Endothelial cell of umbilical vein (primary cell): ENCODE measurements around the gene ARHGEF12. TPM values are rescaled to one million over a fixed set of nuclear protein-coding genes. Genes with fewer than 3 reads are reported as not detected.

ENCODE experiments used
- BruUV-seq: library from RNA; stranded (reverse); fragments of 400-500 nt; replicated peaks from 2 replicates; lab custom pipeline; 2021; lab: Mats Ljungman, UMichigan
- CTCF ChIA-PET: fragments of 300-600, 350-600 bp; sonication (Branson Sonifier 250); formaldehyde crosslinking; loops from one replicate; lab custom pipeline; 2021; ENCODE audit warnings: antibody characterized with exemption, inconsistent platforms; lab: Charles Lee
- POLR2A ChIA-PET: fragments of 300-600, 350-600 bp; sonication (Branson Sonifier 250); formaldehyde crosslinking; loops from one replicate; lab custom pipeline; 2021; ENCODE audit warnings: antibody characterized with exemption, inconsistent platforms; lab: Charles Lee
- DNase-seq: peaks from one replicate; pipeline ENCODE4 v3.0.0-alpha.2; 2011; ENCODE audit warnings: low read depth, low spot score
- FAIRE-seq: peaks from 2 replicates; lab custom pipeline; 2011; peaks lifted over from hg19 to GRCh38; lab: Jason Lieb, UNC
- H2AFZ ChIP-seq: 2 replicates; pipeline ENCODE4 v1.6.0; 2012; ENCODE audit warnings: low read depth, low read length, control low read depth, inconsistent platforms
- H3K27ac ChIP-seq: 2 replicates; pipeline ENCODE4 v1.5.1; 2011; ENCODE audit warnings: low read depth, mild to moderate bottlenecking, control low read depth, low read length, moderate library complexity; ENCODE audit not compliant: insufficient read depth
- H3K27me3 ChIP-seq, 2 experiments: 2 replicates each; pipeline versions ENCODE4 v1.6.0 to v1.6.1; 2011; ENCODE audit warnings: low read length in 2 of 2, mixed read lengths in 1 of 2; ENCODE audit not compliant: control insufficient read depth in 2 of 2, insufficient read depth in 2 of 2
- H3K36me3 ChIP-seq, 2 experiments: 2 replicates in 1 of 2; 3 replicates in 1 of 2; pipeline ENCODE4 v1.5.1; 2011; ENCODE audit warnings: low read length in 2 of 2, mild to moderate bottlenecking in 1 of 2, moderate library complexity in 1 of 2; ENCODE audit not compliant: control insufficient read depth in 2 of 2, insufficient read depth in 2 of 2; ENCODE audit errors: extremely low read depth in 1 of 2
- H3K4me1 ChIP-seq: 3 replicates; pipeline ENCODE4 v1.5.1; 2011; ENCODE audit warnings: mild to moderate bottlenecking, low read length; ENCODE audit not compliant: control insufficient read depth, insufficient read depth; ENCODE audit errors: extremely low read depth
- H3K4me2 ChIP-seq: 2 replicates; pipeline ENCODE4 v1.6.1; 2011; ENCODE audit warnings: low read length, control low read depth, mixed read lengths; ENCODE audit not compliant: insufficient read depth
- H3K4me3 ChIP-seq, 3 experiments: fragments of 200-600 bp in 1 of 3; sonication (generic), shearing (Covaris generic) in 1 of 3; replicated peaks in 1 of 3; 2 replicates each; pipeline ENCODE4 v1.5.1; 2011 to 2016; ENCODE audit warnings: control low read depth in 3 of 3, low read length in 3 of 3, mild to moderate bottlenecking in 2 of 3, inconsistent platforms in 1 of 3, low read depth in 1 of 3, moderate library complexity in 1 of 3; ENCODE audit not compliant: insufficient read depth in 1 of 3
- H3K79me2 ChIP-seq: 2 replicates; pipeline ENCODE4 v1.6.0; 2012; ENCODE audit warnings: low read length, inconsistent platforms; ENCODE audit not compliant: control insufficient read depth, insufficient read depth
- H3K9ac ChIP-seq: replicated peaks from 2 replicates; pipeline ENCODE3; 2011; ENCODE audit warnings: low read length, control low read depth; ENCODE audit not compliant: insufficient read depth; ENCODE audit errors: extremely low read depth
- H3K9me1 ChIP-seq: replicated peaks from 3 replicates; pipeline ENCODE4 v1.6.0; 2011; ENCODE audit warnings: mild to moderate bottlenecking, low read length; ENCODE audit not compliant: control insufficient read depth, insufficient read depth; ENCODE audit errors: extremely low read depth
- H3K9me3 ChIP-seq: replicated peaks from 2 replicates; pipeline ENCODE4 v1.5.1; 2012; ENCODE audit warnings: low read length, inconsistent platforms; ENCODE audit not compliant: control insufficient read depth, insufficient read depth
- H4K20me1 ChIP-seq: replicated peaks from 2 replicates; pipeline ENCODE3; 2011; ENCODE audit warnings: mild to moderate bottlenecking, low read length; ENCODE audit not compliant: control insufficient read depth, insufficient read depth; ENCODE audit errors: extremely low read depth
- CTCF ChIP-seq, 2 donors: IDR thresholded peaks; 1 replicate in 1 of 2; 2 replicates in 1 of 2; pipeline ENCODE4 v1.5.1; 2011; ENCODE audit warnings: low read length in 2 of 2, mild to moderate bottlenecking in 2 of 2, moderate library complexity in 2 of 2, control low read depth in 1 of 2, inconsistent platforms in 1 of 2, low read depth in 1 of 2; ENCODE audit not compliant: insufficient read depth in 1 of 2; ENCODE audit errors: extremely low read depth in 1 of 2
- FOS ChIP-seq: IDR thresholded peaks from 2 replicates; pipeline ENCODE4 v1.6.1; 2011; ENCODE audit warnings: mild to moderate bottlenecking, low read length, moderate library complexity, borderline replicate concordance; ENCODE audit not compliant: insufficient read depth
- JUN ChIP-seq: IDR thresholded peaks from 2 replicates; pipeline ENCODE4 v1.6.1; 2011; ENCODE audit warnings: borderline replicate concordance, low read depth; ENCODE audit not compliant: insufficient read length, insufficient read depth
- MYC ChIP-seq: IDR thresholded peaks from one replicate; pipeline ENCODE4 v1.6.1; 2011; ENCODE audit warnings: mild to moderate bottlenecking, low read depth, low read length
- POLR2A ChIP-seq: IDR thresholded peaks from 2 replicates; pipeline ENCODE4 v1.6.1; 2012; ENCODE audit warnings: low read depth, mild to moderate bottlenecking, control low read depth, low read length
- dilution Hi-C: fragments of 300-500 bp; cut with MboI; formaldehyde crosslinking; loops from one replicate; pipeline ENCODE4 v1.15.0; 2019; ENCODE audit warnings: low sequenced_read_pairs; ENCODE audit not compliant: extremely low pct_ligation_motif_present
- intact Hi-C: fragments of 100-400 bp; cut with micrococcal nuclease; formaldehyde crosslinking; loops from one replicate; pipeline ENCODE4 v1.10.0; 2022
- polyA plus RNA-seq, 4 experiments: library from polyadenylated mRNA; depleted of rRNA in 3 of 4; stranded (reverse) in 3 of 4; unstranded in 1 of 4; fragments of >200 nt; gene quantifications; 2 replicates each; pipeline versions ENCODE4 v1.2.1 to v1.2.3, GENCODE V29; 2011 to 2012; ENCODE audit warnings: missing spikeins in 1 of 4
- total RNA-seq: library from RNA; stranded (reverse); gene quantifications from 2 replicates; pipeline ENCODE4 v1.2.3, GENCODE V29; 2021

The ARHGEF12 gene
- total and polyA plus RNA-seq, 2 donors (not counting 3 experiments of a cell fraction or from before 2014, with no cell fraction given), result 20.9 to 125 TPM

- no peaks in the 10 kb centered on the region for H3K27me3 ChIP-seq
- ChIA-PET CTCF (interaction anchor here (1.0 to 2.4 kb wide), 4 partner anchors 23 to 89 kb away, joined by 3 to 9 read pairs (median 5); partner anchors contain the start of gene ARHGEF12), POLR2A (interaction anchor here (0.7 kb wide), 1 partner anchor 10 kb away, joined by 4 read pairs; no protein-coding TSS in a partner anchor)
- BruUV-seq, result no TSS peak
- DNase-seq, result peak; percentile 34
- no peak overlapping the region for H3K4me3 ChIP-seq
- no peak overlapping the region for H3K9ac ChIP-seq
- no peak overlapping the region for H2AFZ ChIP-seq
- H3K9me3 ChIP-seq, result no peaks in the 10 kb centered on the region
- TF ChIP-seq CTCF (IDR thresholded peaks at IDR 0.05; ENCODE audit: extremely low read depth in 1 of 2, insufficient read depth in 1 of 2, low read depth in 1 of 2, low read length in 2 of 2), result no peak
- no peak for TF ChIP-seq MYC
- TF ChIP-seq FOS, result peak; percentile 65
- peak; percentile 37 for TF ChIP-seq JUN
- TF ChIP-seq POLR2A, result no peak
- peaks cover 2% of the 10 kb centered on the region in 2 experiments for H3K36me3 ChIP-seq
- peaks cover 2% of the 10 kb centered on the region for H4K20me1 ChIP-seq
- intact Hi-C loops, result loop anchor here (2.0 kb wide), 1 partner anchor 34 kb away; no protein-coding TSS in a partner anchor
- dilution Hi-C loops, result no loop called here
- H3K27ac ChIP-seq, result no peak overlapping the region
- H3K4me2 ChIP-seq, result peak overlapping the region; percentile 19
- peaks cover 16% of the 10 kb centered on the region for H3K4me1 ChIP-seq
- no peaks in the 10 kb centered on the region for H3K9me1 ChIP-seq
- FAIRE-seq, result no peak
- H3K79me2 ChIP-seq, result peaks cover 4% of the 10 kb centered on the region
Observed at GRCh38 chr11:120424185-120424969, 88.2 kb downstream of the ARHGEF12 start.
